SK-N-SH (cell line): ENCODE data around the gene FMN2.

Source experiments
- FOXJ3 ChIP-seq: sonication (generic); formaldehyde crosslinking; IDR thresholded peaks from 2 replicates; pipeline ENCODE4 v1.5.1; 2020; ENCODE audit warnings: mild to moderate bottlenecking, missing genetic modification reagents
- POLR2AphosphoS5 ChIP-seq: IDR thresholded peaks from 2 replicates; pipeline ENCODE4 v1.6.1; 2012; ENCODE audit warnings: low read depth, low read length
- SIN3A ChIP-seq: IDR thresholded peaks from 2 replicates; pipeline ENCODE4 v1.6.1; 2012; ENCODE audit warnings: low read depth, mild to moderate bottlenecking, low read length, moderate library complexity, borderline replicate concordance
- TEAD4 ChIP-seq: IDR thresholded peaks from 2 replicates; pipeline ENCODE4 v1.4.0; 2012; ENCODE audit warnings: mild to moderate bottlenecking, borderline replicate concordance; ENCODE audit not compliant: insufficient read depth
- YY1 ChIP-seq: IDR thresholded peaks from 2 replicates; pipeline ENCODE4 v1.4.0; 2012; ENCODE audit warnings: low read depth, mild to moderate bottlenecking
- TF ChIP-seq, protein P1 (sequence below): IDR thresholded peaks from 2 replicates; pipeline ENCODE4 v1.6.1; 2012; ENCODE audit warnings: mild to moderate bottlenecking, low read depth, low read length, moderate library complexity
- TF ChIP-seq, protein P2 (sequence below): fragments of 200-600 bp; sonication (generic); IDR thresholded peaks from 2 replicates; pipeline ENCODE4 v1.6.1; 2017; ENCODE audit warnings: antibody characterized with exemption, mild to moderate bottlenecking, moderate library complexity

DNA sequence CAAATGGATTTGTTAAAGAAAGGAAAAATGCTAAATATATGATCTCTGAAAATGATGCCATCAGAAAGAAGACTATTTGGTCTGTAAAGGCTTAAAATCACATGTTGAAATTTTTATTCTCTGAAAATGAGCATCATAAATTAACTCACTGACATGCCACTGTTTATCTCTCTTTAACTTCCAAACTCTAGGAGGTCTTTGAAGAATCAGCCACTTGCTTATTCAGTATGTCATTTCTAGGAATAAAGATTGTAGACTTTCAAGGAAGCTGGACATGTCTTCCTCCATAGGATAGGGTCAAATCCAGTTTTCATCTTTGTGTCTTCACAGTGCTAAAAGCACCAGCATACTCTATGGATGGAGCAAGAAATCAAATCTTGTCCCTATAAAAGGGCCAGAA is 147.6 kb downstream of the FMN2 start:
- TF ChIP-seq, protein P1, sequence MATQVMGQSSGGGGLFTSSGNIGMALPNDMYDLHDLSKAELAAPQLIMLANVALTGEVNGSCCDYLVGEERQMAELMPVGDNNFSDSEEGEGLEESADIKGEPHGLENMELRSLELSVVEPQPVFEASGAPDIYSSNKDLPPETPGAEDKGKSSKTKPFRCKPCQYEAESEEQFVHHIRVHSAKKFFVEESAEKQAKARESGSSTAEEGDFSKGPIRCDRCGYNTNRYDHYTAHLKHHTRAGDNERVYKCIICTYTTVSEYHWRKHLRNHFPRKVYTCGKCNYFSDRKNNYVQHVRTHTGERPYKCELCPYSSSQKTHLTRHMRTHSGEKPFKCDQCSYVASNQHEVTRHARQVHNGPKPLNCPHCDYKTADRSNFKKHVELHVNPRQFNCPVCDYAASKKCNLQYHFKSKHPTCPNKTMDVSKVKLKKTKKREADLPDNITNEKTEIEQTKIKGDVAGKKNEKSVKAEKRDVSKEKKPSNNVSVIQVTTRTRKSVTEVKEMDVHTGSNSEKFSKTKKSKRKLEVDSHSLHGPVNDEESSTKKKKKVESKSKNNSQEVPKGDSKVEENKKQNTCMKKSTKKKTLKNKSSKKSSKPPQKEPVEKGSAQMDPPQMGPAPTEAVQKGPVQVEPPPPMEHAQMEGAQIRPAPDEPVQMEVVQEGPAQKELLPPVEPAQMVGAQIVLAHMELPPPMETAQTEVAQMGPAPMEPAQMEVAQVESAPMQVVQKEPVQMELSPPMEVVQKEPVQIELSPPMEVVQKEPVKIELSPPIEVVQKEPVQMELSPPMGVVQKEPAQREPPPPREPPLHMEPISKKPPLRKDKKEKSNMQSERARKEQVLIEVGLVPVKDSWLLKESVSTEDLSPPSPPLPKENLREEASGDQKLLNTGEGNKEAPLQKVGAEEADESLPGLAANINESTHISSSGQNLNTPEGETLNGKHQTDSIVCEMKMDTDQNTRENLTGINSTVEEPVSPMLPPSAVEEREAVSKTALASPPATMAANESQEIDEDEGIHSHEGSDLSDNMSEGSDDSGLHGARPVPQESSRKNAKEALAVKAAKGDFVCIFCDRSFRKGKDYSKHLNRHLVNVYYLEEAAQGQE = no peak
- TF ChIP-seq FOXJ3 (CRISPR knock-in tag) (no peak), SIN3A (no peak), YY1 (no peak), TEAD4 (no peak), POLR2AphosphoS5 (no peak)
- TF ChIP-seq, protein P2, sequence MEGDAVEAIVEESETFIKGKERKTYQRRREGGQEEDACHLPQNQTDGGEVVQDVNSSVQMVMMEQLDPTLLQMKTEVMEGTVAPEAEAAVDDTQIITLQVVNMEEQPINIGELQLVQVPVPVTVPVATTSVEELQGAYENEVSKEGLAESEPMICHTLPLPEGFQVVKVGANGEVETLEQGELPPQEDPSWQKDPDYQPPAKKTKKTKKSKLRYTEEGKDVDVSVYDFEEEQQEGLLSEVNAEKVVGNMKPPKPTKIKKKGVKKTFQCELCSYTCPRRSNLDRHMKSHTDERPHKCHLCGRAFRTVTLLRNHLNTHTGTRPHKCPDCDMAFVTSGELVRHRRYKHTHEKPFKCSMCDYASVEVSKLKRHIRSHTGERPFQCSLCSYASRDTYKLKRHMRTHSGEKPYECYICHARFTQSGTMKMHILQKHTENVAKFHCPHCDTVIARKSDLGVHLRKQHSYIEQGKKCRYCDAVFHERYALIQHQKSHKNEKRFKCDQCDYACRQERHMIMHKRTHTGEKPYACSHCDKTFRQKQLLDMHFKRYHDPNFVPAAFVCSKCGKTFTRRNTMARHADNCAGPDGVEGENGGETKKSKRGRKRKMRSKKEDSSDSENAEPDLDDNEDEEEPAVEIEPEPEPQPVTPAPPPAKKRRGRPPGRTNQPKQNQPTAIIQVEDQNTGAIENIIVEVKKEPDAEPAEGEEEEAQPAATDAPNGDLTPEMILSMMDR = no peak
